H1 (cell line): ENCODE results near the gene DPF3. TPM values are rescaled to one million over a fixed set of nuclear protein-coding genes. Genes with fewer than 3 reads are reported as not detected.

ENCODE experiments used
- ASH2L ChIP-seq: fragments of 200-600, 300-600 bp; sonication (generic); IDR thresholded peaks from one replicate; pipeline ENCODE4 v1.7.1; 2017; ENCODE audit warnings: low read length
- CBX8 ChIP-seq: fragments of 300-800, 300-1000 bp; sonication (generic); IDR thresholded peaks from 2 replicates; pipeline ENCODE4 v1.7.1; 2016; ENCODE audit warnings: low read depth, low read length, borderline replicate concordance
- NRF1 ChIP-seq: IDR thresholded peaks from 2 replicates; pipeline ENCODE4 v1.6.1; 2011; ENCODE audit warnings: mild to moderate bottlenecking, low read depth, low read length, improper control_type of control experiment
- POU5F1 ChIP-seq: IDR thresholded peaks from 2 replicates; pipeline ENCODE4 v1.6.1; 2011; ENCODE audit warnings: low read depth, mild to moderate bottlenecking, low read length, moderate library complexity
- polyA plus RNA-seq, 7 experiments: library from polyadenylated mRNA; depleted of rRNA in 3 of 7; stranded (reverse) in 5 of 7; unstranded in 2 of 7; fragments of >200 nt in 5 of 7; fragments of 200-250 nt in 2 of 7; gene quantifications; 1 replicate in 5 of 7; 2 replicates in 1 of 7; 4 replicates in 1 of 7; pipeline versions ENCODE4 v1.2.1 to v1.2.3, GENCODE V29; 2011 to 2013; ENCODE audit warnings: missing spikeins in 2 of 7, mixed read lengths in 2 of 7
- total RNA-seq: library from RNA; stranded (reverse); fragmentation: NEBNext Ultra II Directional; extraction: Animal tissue kit (Norgen Biotek cat#: 25700); gene quantifications from 2 replicates; pipeline ENCODE4 v1.2.1, GENCODE V29; 2021
- TF ChIP-seq, protein P1 (sequence below): IDR thresholded peaks from 2 replicates; pipeline ENCODE4 v1.6.1; 2012; ENCODE audit warnings: low read length, inconsistent platforms
- TF ChIP-seq, protein P2 (sequence below): IDR thresholded peaks from 2 replicates; pipeline ENCODE4 v1.6.1; 2012; ENCODE audit warnings: inconsistent platforms

DPF3 gene
- total and polyA plus RNA-seq, 2 of the 8 experiments (the other 6 are each of a cell fraction or from before 2014, with no cell fraction given): 0.19 TPM; not detected in 1

DNA sequence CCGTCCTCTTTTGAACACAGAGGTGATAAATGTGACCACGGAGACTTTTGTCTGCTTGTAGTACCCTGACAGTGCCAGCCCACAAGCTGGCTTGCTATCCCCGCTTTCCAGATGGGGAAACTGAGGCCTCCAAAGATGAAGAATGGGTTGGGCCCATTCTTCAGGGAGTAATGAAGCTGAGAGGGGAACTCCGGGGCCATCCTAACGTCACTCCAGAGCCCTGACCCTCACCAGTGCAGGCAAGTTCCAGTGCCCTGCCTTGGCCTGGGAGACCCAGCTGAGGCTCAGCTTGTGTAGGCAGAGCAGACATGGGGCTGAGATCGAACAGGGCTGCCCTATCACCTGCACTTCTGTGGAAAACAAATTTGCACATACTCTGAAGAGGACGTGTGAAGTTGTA is 277.1 kb downstream of the DPF3 start (continued):
- TF ChIP-seq, protein P1, sequence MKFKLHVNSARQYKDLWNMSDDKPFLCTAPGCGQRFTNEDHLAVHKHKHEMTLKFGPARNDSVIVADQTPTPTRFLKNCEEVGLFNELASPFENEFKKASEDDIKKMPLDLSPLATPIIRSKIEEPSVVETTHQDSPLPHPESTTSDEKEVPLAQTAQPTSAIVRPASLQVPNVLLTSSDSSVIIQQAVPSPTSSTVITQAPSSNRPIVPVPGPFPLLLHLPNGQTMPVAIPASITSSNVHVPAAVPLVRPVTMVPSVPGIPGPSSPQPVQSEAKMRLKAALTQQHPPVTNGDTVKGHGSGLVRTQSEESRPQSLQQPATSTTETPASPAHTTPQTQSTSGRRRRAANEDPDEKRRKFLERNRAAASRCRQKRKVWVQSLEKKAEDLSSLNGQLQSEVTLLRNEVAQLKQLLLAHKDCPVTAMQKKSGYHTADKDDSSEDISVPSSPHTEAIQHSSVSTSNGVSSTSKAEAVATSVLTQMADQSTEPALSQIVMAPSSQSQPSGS: no peak
- TF ChIP-seq POU5F1 (no peak), CBX8 (no peak), ASH2L (no peak), NRF1 (no peak)
- TF ChIP-seq, protein P2, sequence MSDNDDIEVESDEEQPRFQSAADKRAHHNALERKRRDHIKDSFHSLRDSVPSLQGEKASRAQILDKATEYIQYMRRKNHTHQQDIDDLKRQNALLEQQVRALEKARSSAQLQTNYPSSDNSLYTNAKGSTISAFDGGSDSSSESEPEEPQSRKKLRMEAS: no peak
